GM23338 (cell line): ENCODE results near the gene COX5B. TPM values are rescaled to one million over a fixed set of nuclear protein-coding genes. Genes with fewer than 3 reads are reported as not detected.

Experiments used
- ATAC-seq: fragments of 200-7000 bp; cut with Tn5 transposase; 3 replicates; pipeline ENCODE4 v1.9.1; 2020
- DNase-seq: peaks from one replicate; pipeline ENCODE4 v3.0.0-alpha.2; 2015; ENCODE audit warnings: low spot score
- H2AFZ ChIP-seq: fragments of 200-600 bp; sonication (generic); 2 replicates; pipeline ENCODE4 v1.8.0; 2016; ENCODE audit warnings: antibody characterized with exemption, mild to moderate bottlenecking, moderate library complexity
- H3F3A ChIP-seq: fragments of 200-600 bp; sonication (generic); replicated peaks from 2 replicates; pipeline ENCODE4 v1.8.0; 2017; ENCODE audit warnings: antibody characterized with exemption, mixed run types, low read depth
- H3K27ac ChIP-seq: fragments of 200-600 bp; sonication (generic); 2 replicates; pipeline ENCODE4 v1.6.1; 2016; ENCODE audit warnings: low read depth
- H3K27me3 ChIP-seq: fragments of 200-600 bp; sonication (generic); 2 replicates; pipeline ENCODE4 v1.8.0; 2016; ENCODE audit warnings: mild to moderate bottlenecking, mixed run types, moderate library complexity; ENCODE audit not compliant: insufficient read depth
- H3K36me3 ChIP-seq: fragments of 200-600 bp; sonication (generic); 2 replicates; pipeline ENCODE4 v1.8.0; 2016; ENCODE audit warnings: mild to moderate bottlenecking; ENCODE audit not compliant: insufficient read depth
- H3K4me1 ChIP-seq: fragments of 200-600 bp; sonication (generic); 2 replicates; pipeline ENCODE4 v1.8.0; 2016; ENCODE audit warnings: mild to moderate bottlenecking, moderate library complexity; ENCODE audit not compliant: insufficient read depth
- H3K4me2 ChIP-seq: fragments of 200-600 bp; sonication (generic); 2 replicates; pipeline ENCODE4 v1.7.1; 2017; ENCODE audit warnings: mixed run types
- H3K4me3 ChIP-seq: fragments of 200-600 bp; sonication (generic); 2 replicates; pipeline ENCODE4 v1.6.1; 2016; ENCODE audit warnings: mixed run types
- H3K79me2 ChIP-seq: fragments of 200-600 bp; sonication (generic); replicated peaks from 2 replicates; pipeline ENCODE4 v1.8.0; 2017; ENCODE audit warnings: mild to moderate bottlenecking; ENCODE audit not compliant: insufficient read depth
- H3K9me2 ChIP-seq: fragments of 200-600 bp; sonication (generic); 2 replicates; pipeline ENCODE4 v1.8.0; 2017; ENCODE audit not compliant: insufficient read depth
- H4K20me1 ChIP-seq: fragments of 200-600 bp; sonication (generic); replicated peaks from 2 replicates; pipeline ENCODE4 v1.8.0; 2017; ENCODE audit warnings: mild to moderate bottlenecking; ENCODE audit not compliant: insufficient read depth
- H3K27ac Mint-ChIP-seq: 2 replicates; pipeline ENCODE4 v1.8.0; 2020; ENCODE audit warnings: inconsistent platforms, mild to moderate bottlenecking, moderate library complexity, mixed read lengths
- H3K27me3 Mint-ChIP-seq: 3 replicates; pipeline ENCODE4 v1.8.0; 2022; ENCODE audit warnings: low read depth, mild to moderate bottlenecking, moderate library complexity, mixed read lengths, inconsistent platforms; ENCODE audit not compliant: insufficient read depth, poor library complexity
- H3K36me3 Mint-ChIP-seq: 3 replicates; pipeline ENCODE4 v1.8.0; 2021; ENCODE audit warnings: low read depth, mild to moderate bottlenecking, inconsistent platforms, moderate library complexity, mixed read lengths
- H3K4me1 Mint-ChIP-seq: 3 replicates; pipeline ENCODE4 v1.8.0; 2020; ENCODE audit warnings: mild to moderate bottlenecking, inconsistent platforms, mixed read lengths
- H3K4me3 Mint-ChIP-seq: 3 replicates; pipeline ENCODE4 v1.8.0; 2021; ENCODE audit warnings: moderate library complexity, mild to moderate bottlenecking, inconsistent platforms, mixed read lengths
- H3K9me3 Mint-ChIP-seq: 3 replicates; pipeline ENCODE4 v1.8.0; 2020; ENCODE audit warnings: moderate library complexity, mild to moderate bottlenecking, inconsistent platforms, mixed read lengths
- CREB1 ChIP-seq: fragments of 250-450 bp; sonication (Bioruptor Pico); IDR thresholded peaks from 2 replicates; pipeline ENCODE4 v1.5.0; 2020; ENCODE audit warnings: low read depth, mild to moderate bottlenecking, moderate library complexity
- EZH2 ChIP-seq: fragments of 200-600 bp; sonication (generic); IDR thresholded peaks from one replicate; pipeline ENCODE4 v1.8.0; 2017; ENCODE audit warnings: antibody characterized with exemption, mild to moderate bottlenecking, low read depth; ENCODE audit not compliant: unreplicated experiment
- EZH2phosphoT487 ChIP-seq: fragments of 200-600 bp; sonication (generic); IDR thresholded peaks from one replicate; pipeline ENCODE4 v1.8.1; 2018; ENCODE audit warnings: antibody characterized with exemption; ENCODE audit not compliant: unreplicated experiment
- JUNB ChIP-seq: IDR thresholded peaks from one replicate; pipeline ENCODE4 v1.6.1; 2016; ENCODE audit warnings: antibody characterized with exemption; ENCODE audit not compliant: unreplicated experiment
- NANOG ChIP-seq: IDR thresholded peaks from 2 replicates; pipeline ENCODE4 v1.6.1; 2016; ENCODE audit warnings: antibody characterized with exemption, borderline replicate concordance
- POLR2AphosphoS5 ChIP-seq: IDR thresholded peaks from 2 replicates; pipeline ENCODE4 v1.6.1; 2016; ENCODE audit warnings: antibody characterized with exemption, low read depth
- REST ChIP-seq: IDR thresholded peaks from one replicate; pipeline ENCODE4 v1.6.1; 2018; ENCODE audit warnings: antibody characterized with exemption; ENCODE audit not compliant: unreplicated experiment
- STAT1 ChIP-seq: IDR thresholded peaks from one replicate; pipeline ENCODE4 v1.6.1; 2016; ENCODE audit warnings: antibody characterized with exemption; ENCODE audit not compliant: unreplicated experiment
- ZNF331 ChIP-seq: fragments of 250-450 bp; sonication (Bioruptor Pico); IDR thresholded peaks from 2 replicates; pipeline ENCODE4 v1.5.0; 2020; ENCODE audit warnings: low read depth, mild to moderate bottlenecking, moderate library complexity
- ZNF462 ChIP-seq: fragments of 250-450 bp; sonication (Bioruptor Pico); IDR thresholded peaks from 2 replicates; pipeline ENCODE4 v1.5.0; 2020; ENCODE audit warnings: mild to moderate bottlenecking, moderate library complexity
- polyA plus RNA-seq: library from polyadenylated mRNA; unstranded; fragments of >200 nt; fragmentation: Nextera tagmentation; extraction: Ambion mirVana; gene quantifications from 2 replicates; pipeline ENCODE4 v1.2.1, GENCODE V29; 2016
- total RNA-seq: library from RNA; depleted of rRNA; stranded (reverse); fragments of >200 nt; shearing (Covaris generic); gene quantifications from 2 replicates; pipeline ENCODE4 v1.2.3, GENCODE V29; 2014
- TF ChIP-seq, protein P1 (sequence below): IDR thresholded peaks from 2 replicates; pipeline ENCODE4 v1.6.1; 2016; ENCODE audit warnings: antibody characterized with exemption
- TF ChIP-seq, protein P2 (sequence below), 2 experiments: fragments of 200-600 bp in 1 of 2; sonication (generic) in 1 of 2; conservative IDR thresholded peaks; 2 replicates each; pipeline versions ENCODE4 v1.5.1 to v1.6.1; 2016 to 2017; ENCODE audit warnings: antibody characterized with exemption in 2 of 2, low read depth in 2 of 2, mild to moderate bottlenecking in 2 of 2, moderate library complexity in 1 of 2

Gene COX5B
- total and polyA plus RNA-seq, 2 experiments from 2014 or later: 260 to 666 TPM

DNA sequence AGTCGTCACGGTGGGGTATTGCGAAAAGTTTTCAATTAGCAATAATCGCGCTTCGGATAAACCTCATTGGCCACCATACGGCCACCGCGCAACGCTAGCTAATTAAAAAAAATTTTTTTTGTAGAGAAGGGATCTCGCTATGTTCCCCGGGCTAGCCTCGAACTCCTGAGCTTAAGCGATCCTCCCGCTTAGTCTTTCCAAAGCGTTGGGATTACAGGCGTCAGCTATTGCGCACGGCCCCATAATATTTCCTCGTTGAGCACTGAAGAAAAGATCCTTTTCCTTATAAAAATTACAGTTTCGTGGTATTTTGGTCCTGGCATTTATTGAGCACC is 18.7 kb downstream of the COX5B start (continued):
- TF ChIP-seq STAT1 (no peak), POLR2AphosphoS5 (no peak), NANOG (no peak), JUNB (no peak), ZNF331 (CRISPR knock-in tag) (no peak)
- TF ChIP-seq, protein P1, sequence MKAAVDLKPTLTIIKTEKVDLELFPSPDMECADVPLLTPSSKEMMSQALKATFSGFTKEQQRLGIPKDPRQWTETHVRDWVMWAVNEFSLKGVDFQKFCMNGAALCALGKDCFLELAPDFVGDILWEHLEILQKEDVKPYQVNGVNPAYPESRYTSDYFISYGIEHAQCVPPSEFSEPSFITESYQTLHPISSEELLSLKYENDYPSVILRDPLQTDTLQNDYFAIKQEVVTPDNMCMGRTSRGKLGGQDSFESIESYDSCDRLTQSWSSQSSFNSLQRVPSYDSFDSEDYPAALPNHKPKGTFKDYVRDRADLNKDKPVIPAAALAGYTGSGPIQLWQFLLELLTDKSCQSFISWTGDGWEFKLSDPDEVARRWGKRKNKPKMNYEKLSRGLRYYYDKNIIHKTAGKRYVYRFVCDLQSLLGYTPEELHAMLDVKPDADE: no peak
- TF ChIP-seq, protein P2, sequence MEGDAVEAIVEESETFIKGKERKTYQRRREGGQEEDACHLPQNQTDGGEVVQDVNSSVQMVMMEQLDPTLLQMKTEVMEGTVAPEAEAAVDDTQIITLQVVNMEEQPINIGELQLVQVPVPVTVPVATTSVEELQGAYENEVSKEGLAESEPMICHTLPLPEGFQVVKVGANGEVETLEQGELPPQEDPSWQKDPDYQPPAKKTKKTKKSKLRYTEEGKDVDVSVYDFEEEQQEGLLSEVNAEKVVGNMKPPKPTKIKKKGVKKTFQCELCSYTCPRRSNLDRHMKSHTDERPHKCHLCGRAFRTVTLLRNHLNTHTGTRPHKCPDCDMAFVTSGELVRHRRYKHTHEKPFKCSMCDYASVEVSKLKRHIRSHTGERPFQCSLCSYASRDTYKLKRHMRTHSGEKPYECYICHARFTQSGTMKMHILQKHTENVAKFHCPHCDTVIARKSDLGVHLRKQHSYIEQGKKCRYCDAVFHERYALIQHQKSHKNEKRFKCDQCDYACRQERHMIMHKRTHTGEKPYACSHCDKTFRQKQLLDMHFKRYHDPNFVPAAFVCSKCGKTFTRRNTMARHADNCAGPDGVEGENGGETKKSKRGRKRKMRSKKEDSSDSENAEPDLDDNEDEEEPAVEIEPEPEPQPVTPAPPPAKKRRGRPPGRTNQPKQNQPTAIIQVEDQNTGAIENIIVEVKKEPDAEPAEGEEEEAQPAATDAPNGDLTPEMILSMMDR (conservative IDR thresholded peaks at IDR 0.05; ENCODE audit: low read depth in 2 of 2): no peak

- Histone ChIP-seq H3K4me1 (peaks cover 7% of the 10 kb centered on the region; the same call in 1 of the 2 replicates), H3K27me3 (no peaks in the 10 kb centered on the region), H3K4me2 (no peak within 1 kb of the TSS), H3K4me3 (no peak within 1 kb of the TSS), H3K27ac (no peak within 1 kb of the TSS), H2AFZ (no peak within 1 kb of the TSS), H3K36me3 (no peaks in the 10 kb centered on the region), H3K9me2 (no peaks in the 10 kb centered on the region), H3K79me2 (no peaks in the 10 kb centered on the region), H3F3A (no peaks in the 10 kb centered on the region), H4K20me1 (no peaks in the 10 kb centered on the region)
- DNase-seq (no peak), ATAC-seq (no peak)
- Mint-ChIP-seq H3K9me3 (no peaks in the 10 kb centered on the region), H3K4me1 (no peaks in the 10 kb centered on the region), H3K4me3 (no peak within 1 kb of the TSS), H3K36me3 (no peaks in the 10 kb centered on the region; the same call in 2 of the 3 replicates), H3K27ac (no peak within 1 kb of the TSS), H3K27me3 (peaks cover 9% of the 10 kb centered on the region)
- TF ChIP-seq EZH2: no peak
- TF ChIP-seq CREB1: no peak
- no peak for TF ChIP-seq STAT1
- TF ChIP-seq POLR2AphosphoS5: no peak
- TF ChIP-seq NANOG: no peak
- TF ChIP-seq EZH2phosphoT487: no peak
- no peak for TF ChIP-seq REST
- TF ChIP-seq, protein P1: no peak
- TF ChIP-seq ZNF462 (CRISPR knock-in tag): no peak
Observed at GRCh38 chr2:97669448-97669847, 23.6 kb downstream of the COX5B start, which contains the start of gene C2orf92. Gene C2orf92 (plus strand): TSS chr2:97669713. CDS start chr2:97669789, 76 bp downstream.
